Heart right ventricle (tissue), 16 donors: ENCODE results near the gene SLC14A1. TPM values are rescaled to one million over a fixed set of nuclear protein-coding genes. Genes with fewer than 3 reads are reported as not detected.

ENCODE experiments used
- ATAC-seq, 8 donors: fragments of 200-7000 bp; cut with Tn5 transposase; one replicate each; pipeline ENCODE4 v1.9.1; 2020; ENCODE audit warnings: mild to moderate bottlenecking in 8 of 8, moderate library complexity in 8 of 8, moderate number of reproducible peaks in 1 of 8
- DNase-seq, 2 donors: peaks; one replicate each; pipeline ENCODE4 v3.0.0-alpha.2; 2020
- H3K27ac ChIP-seq, 10 donors: fragments of 200-600 bp; sonication (generic) in 2 of 10; one replicate each; pipeline versions ENCODE4 v1.5.0 to v1.8.0; 2020 to 2022; ENCODE audit warnings: mild to moderate bottlenecking in 3 of 10
- H3K27me3 ChIP-seq, 7 donors: fragments of 200-600 bp; one replicate each; pipeline ENCODE4 v1.8.0; 2021 to 2022; ENCODE audit warnings: mild to moderate bottlenecking in 2 of 7
- H3K36me3 ChIP-seq, 9 donors: fragments of 200-600 bp; sonication (generic) in 1 of 9; one replicate each; pipeline versions ENCODE4 v1.5.0 to v1.8.0; 2020 to 2022; ENCODE audit warnings: mild to moderate bottlenecking in 2 of 9
- H3K4me1 ChIP-seq, 9 donors: fragments of 200-600 bp; sonication (generic) in 1 of 9; one replicate each; pipeline versions ENCODE4 v1.5.0 to v1.8.0; 2020 to 2022; ENCODE audit warnings: mild to moderate bottlenecking in 4 of 9
- H3K4me3 ChIP-seq, 10 donors: fragments of 200-600 bp; sonication (generic) in 2 of 10; one replicate each; pipeline versions ENCODE4 v1.5.0 to v1.8.0; 2020 to 2022; ENCODE audit warnings: mild to moderate bottlenecking in 7 of 10, moderate library complexity in 2 of 10
- H3K9me3 ChIP-seq, 11 donors: fragments of 200-600 bp in 10 of 11; sonication (generic) in 2 of 11; one replicate each; pipeline versions ENCODE4 v1.5.0 to v1.8.0; 2013 to 2022; ENCODE audit warnings: mild to moderate bottlenecking in 2 of 11, control low read depth in 1 of 11, moderate library complexity in 1 of 11
- CTCF ChIP-seq, 9 donors: fragments of 200-600 bp; sonication (generic) in 2 of 9; IDR thresholded peaks; one replicate each; pipeline versions ENCODE4 v1.5.0 to v1.8.0; 2021 to 2022; ENCODE audit warnings: antibody characterized with exemption in 9 of 9, mild to moderate bottlenecking in 5 of 9, moderate library complexity in 1 of 9
- WGBS, 2 donors: extraction: QIAGEN DNeasy Blood & Tissue Kit; methylation state at CpG; one replicate each; pipeline ENCODE4 v1.1.7; 2013; ENCODE audit warnings: inconsistent platforms in 1 of 2; 5-methylcytosine and 5-hydroxymethylcytosine counted together
- intact Hi-C, 10 donors: fragments of 100-400 bp; cut with DNase I; formaldehyde crosslinking; loops; one replicate each; pipeline versions ENCODE4 v1.11.1 to v1.14.2; 2022
- polyA plus RNA-seq, 2 donors: library from polyadenylated mRNA; stranded (reverse); fragments of 200-250 nt; gene quantifications; one replicate each; pipeline ENCODE4 v1.2.3, GENCODE V29; 2013
- total RNA-seq, 10 donors: library from RNA; stranded (reverse); fragmentation: NEBNext Ultra II Directional in 3 of 10; extraction: Animal tissue kit (Norgen Biotek cat#: 25700) in 3 of 10; gene quantifications; one replicate each; pipeline versions ENCODE4 v1.2.1 to v1.2.4, GENCODE V29; 2021 to 2023
- donor health status: Arrhythmogenic right ventricular cardiomyopathy.
- donor health status: ischemic (EF 13 %, LVEDD 7.1; RV severe dilation, severe dysfunction).
- donor health status: healthy with polysubstance abuse.
- donor health status: DM: no; HTN: yes; CAD: no.
- donor health status: DM: no; HTN: no; CAD: no.
- donor health status: ischemic (EF 25% LVEDD 6.9; RV normal size, moderate dysfunction).
- donor health status: ischemic (EF 25% LVEDD 5.7; RV mildly dilated, moderate dysfunction).
- donor health status: healthy.
- donor health status: DM: yes; HTN: yes; CAD: no.
- donor health status: Ischemic cardiomyopathy.
- donor health status: ischemic (EF 35%, LVEDD 5.7; RV mildly dilated, moderate dysfunction).
- donor health status: nonischemic (EF 11% LVEDD 7.7; RV severe dilation, severe dysfunction).
- donor health status: DM: yes; HTN: yes; CAD: no.
- donor health status: PGD.
- donor health status: ischemic (EF 29% LVEDD 5.4; RV normal size, mild dysfunction).
- donor health status: nonischemic (EF 23%, LVEDD 6.1; RV moderate dilation, normal function).

Gene SLC14A1
- total and polyA plus RNA-seq, 12 donors = 5.6 to 29.7 (median 12.7) TPM

- DNase-seq (no peak), ATAC-seq (no peak)
- Histone ChIP-seq H3K4me1 (no peaks in the 10 kb centered on the region), H3K36me3 (no peaks in the 10 kb centered on the region), H3K27me3 (no peaks in the 10 kb centered on the region), H3K27ac (no peak overlapping the region), H3K9me3 (peaks cover 0 to 4% (median 0%) of the 10 kb centered on the region in 11 donors), H3K4me3 (no peak overlapping the region)
- intact Hi-C loops = loop anchor here in 1 of 10 donors (5.0 kb wide), 1 partner anchor 1556 kb away; no protein-coding TSS in a partner anchor
- 50 to 54% methylated on average over 4 of the region's 4 CpGs for WGBS, 2 donors
- TF ChIP-seq CTCF (IDR thresholded peaks at IDR 0.05) = no peak
These were observed 69.4 kb downstream of the SLC14A1 start for GRCh38 chr18:45793264-45793965.

GRCh38 chr18:45801416-45802004, 77.5 kb downstream of the SLC14A1 start:
- ATAC-seq = no peak
- TF ChIP-seq CTCF (IDR thresholded peaks at IDR 0.05) = no peak
- WGBS, 2 donors = 89% methylated on average over 1 of the region's 1 CpG

More at GRCh38 chr18:45801416-45802004, 77.5 kb downstream of the SLC14A1 start:
- Histone ChIP-seq H3K36me3 (no peaks in the 10 kb centered on the region), H3K9me3 (peaks cover 0 to 31% (median 5%) of the 10 kb centered on the region in 11 donors), H3K27ac (no peak overlapping the region), H3K4me3 (no peak overlapping the region), H3K4me1 (peaks cover 0 to 15% (median 0%) of the 10 kb centered on the region in 9 donors), H3K27me3 (no peaks in the 10 kb centered on the region)
- DNase-seq = no peak
- intact Hi-C loops = no loop called here

Other genes starting within 250 kb of the SLC14A1 start
- gene SLC14A2, start 108.7 kb upstream of the SLC14A1 start, total RNA-seq = under 1 TPM in 5 of 10 donors, not detected in 5; 0.05 to 0.33 (median 0.09) TPM
- under 1 TPM in 1 of 2 donors, not detected in 1; 0.03 TPM for gene SLC14A2, start 108.7 kb upstream of the SLC14A1 start, polyA plus RNA-seq
- under 1 TPM in 4 of 10 donors, not detected in 6; 0.17 to 0.38 (median 0.30) TPM for gene SIGLEC15, start 101.5 kb downstream of the SLC14A1 start, total RNA-seq
- under 1 TPM; 0.03 to 0.15 TPM for gene SIGLEC15, start 101.5 kb downstream of the SLC14A1 start, polyA plus RNA-seq
- gene EPG5, start 243.1 kb downstream of the SLC14A1 start, total RNA-seq = 10 to 100 TPM; 16.7 to 26.3 (median 21.0) TPM
- gene EPG5, start 243.1 kb downstream of the SLC14A1 start, polyA plus RNA-seq = 1 to 10 TPM; 6.5 to 6.9 TPM